ENCODE results near the gene CCDC82.

CCDC82 gene

GRCh38 chr11:96321091-96321490 is 68.6 kb downstream of the CCDC82 start:
- Histone ChIP-seq H3K9ac (ENCODE audit: insufficient read length, low read depth) (no peak overlapping the region), H3K27me3 (ENCODE audit: insufficient read depth, insufficient read length) (no peaks in the 10 kb centered on the region), H3K36me3 (ENCODE audit: insufficient read depth, insufficient read length, low read length) (peaks cover 4% of the 10 kb centered on the region), H3K9me3 (ENCODE audit: insufficient read depth, low read length) (no peaks in the 10 kb centered on the region), H3K4me1 (ENCODE audit: insufficient read depth, insufficient read length) (no peaks in the 10 kb centered on the region), H3K4me3 (ENCODE audit: insufficient read length, low read depth) (no peak overlapping the region)
- DNase-seq (ENCODE audit: low read depth, low spot score) = no peak
- TF ChIP-seq YY1 (IDR thresholded peaks at IDR 0.05; ENCODE audit: insufficient read depth, insufficient read length) (no peak), ZNF274 (IDR thresholded peaks at IDR 0.05; ENCODE audit: low read depth, low read length) (no peak), SUZ12 (IDR thresholded peaks at IDR 0.05; ENCODE audit: extremely low read depth, insufficient read depth, insufficient read length) (no peak)

DNA sequence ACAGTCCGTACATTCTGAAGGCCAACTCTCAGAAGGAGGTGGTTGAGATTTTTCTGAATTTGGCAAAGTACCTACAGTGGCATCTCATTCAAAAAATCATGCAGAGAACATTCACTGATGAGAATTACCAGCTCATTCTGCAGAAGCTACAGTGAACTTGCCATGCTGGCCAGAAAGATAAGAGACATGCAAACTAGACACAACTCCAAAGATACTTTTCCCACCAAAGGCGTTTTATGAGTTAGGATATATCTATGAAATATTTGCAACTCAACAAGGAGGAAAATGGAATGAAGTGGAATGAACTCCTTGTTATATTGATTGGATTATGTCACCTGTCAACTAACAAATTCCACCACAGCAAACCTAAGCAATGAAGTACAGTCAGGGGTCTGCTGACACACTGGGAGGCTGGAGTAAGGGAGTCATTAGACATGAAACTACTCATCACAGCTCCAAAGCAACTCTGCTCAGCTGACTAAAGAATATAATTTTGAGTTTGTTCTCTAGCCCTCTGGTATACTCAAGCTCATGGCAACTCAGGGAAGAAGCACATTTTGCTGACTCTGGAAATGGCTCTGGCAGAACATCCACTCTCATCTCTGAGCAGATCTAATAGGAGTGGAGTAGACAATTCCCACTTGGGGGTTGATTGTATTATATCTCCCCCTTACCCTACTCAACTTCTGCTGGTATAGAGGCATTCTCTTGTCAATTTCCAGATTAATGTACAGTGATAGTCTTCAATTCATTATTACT is 69.6 kb downstream of the CCDC82 start:
- Histone ChIP-seq H3K9me3 (ENCODE audit: insufficient read depth, low read length) (no peaks in the 10 kb centered on the region), H3K36me3 (ENCODE audit: insufficient read depth, insufficient read length, low read length) (peaks cover 4% of the 10 kb centered on the region), H3K27me3 (ENCODE audit: insufficient read depth, insufficient read length) (no peaks in the 10 kb centered on the region), H3K4me1 (ENCODE audit: insufficient read depth, insufficient read length) (no peaks in the 10 kb centered on the region), H3K9ac (ENCODE audit: insufficient read length, low read depth) (no peak overlapping the region), H3K4me3 (ENCODE audit: insufficient read length, low read depth) (no peak overlapping the region)
- no peak for DNase-seq (ENCODE audit: low read depth, low spot score)
- TF ChIP-seq SUZ12 (IDR thresholded peaks at IDR 0.05; ENCODE audit: extremely low read depth, insufficient read depth, insufficient read length) (no peak), YY1 (IDR thresholded peaks at IDR 0.05; ENCODE audit: insufficient read depth, insufficient read length) (no peak), ZNF274 (IDR thresholded peaks at IDR 0.05; ENCODE audit: low read depth, low read length) (no peak)

DNA sequence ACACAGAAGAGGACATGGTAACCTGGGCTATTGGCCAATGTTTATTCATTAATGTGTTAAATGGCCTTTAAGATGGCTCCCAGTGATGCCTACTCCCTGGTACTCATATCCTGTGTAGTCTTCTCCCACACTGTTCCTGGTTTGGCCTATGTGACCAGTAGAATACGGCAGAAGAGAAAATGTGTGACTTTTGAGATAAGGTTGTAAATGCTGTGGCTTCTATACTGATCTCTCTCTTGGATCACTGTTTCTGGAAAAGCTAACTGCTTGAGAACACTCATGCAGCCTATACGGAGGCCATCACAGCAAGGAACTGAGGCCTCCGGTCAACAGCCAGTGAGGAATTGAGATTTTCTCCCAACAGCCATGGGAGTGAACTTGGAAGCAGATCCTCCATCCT is 70.9 kb downstream of the CCDC82 start:
- Histone ChIP-seq H3K4me1 (ENCODE audit: insufficient read depth, insufficient read length) (no peaks in the 10 kb centered on the region), H3K9ac (ENCODE audit: insufficient read length, low read depth) (no peak overlapping the region), H3K27me3 (ENCODE audit: insufficient read depth, insufficient read length) (no peaks in the 10 kb centered on the region), H3K9me3 (ENCODE audit: insufficient read depth, low read length) (no peaks in the 10 kb centered on the region), H3K36me3 (ENCODE audit: insufficient read depth, insufficient read length, low read length) (peaks cover 4% of the 10 kb centered on the region), H3K4me3 (ENCODE audit: insufficient read length, low read depth) (no peak overlapping the region)
- TF ChIP-seq ZNF274 (IDR thresholded peaks at IDR 0.05; ENCODE audit: low read depth, low read length) (no peak), SUZ12 (IDR thresholded peaks at IDR 0.05; ENCODE audit: extremely low read depth, insufficient read depth, insufficient read length) (no peak), YY1 (IDR thresholded peaks at IDR 0.05; ENCODE audit: insufficient read depth, insufficient read length) (no peak)
- no peak for DNase-seq (ENCODE audit: low read depth, low spot score)

DNA sequence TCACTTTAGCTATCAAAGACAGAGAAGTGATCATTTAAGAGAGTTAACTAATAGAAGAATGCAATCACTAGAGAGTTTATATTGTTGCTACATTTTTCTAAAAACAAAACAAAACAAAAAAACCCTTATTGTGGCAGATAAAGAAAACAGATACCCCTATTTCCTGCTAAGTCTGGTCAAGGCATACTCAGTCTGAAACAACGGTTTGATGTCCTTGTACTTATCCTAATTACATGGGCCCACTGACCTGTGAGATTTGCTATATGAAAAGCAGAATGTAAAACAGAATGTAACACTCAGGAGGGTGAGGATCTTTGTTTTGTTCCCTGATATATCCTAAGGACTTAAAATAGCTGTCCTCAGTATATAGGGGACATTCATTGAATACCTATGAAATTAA is 71.3 kb downstream of the CCDC82 start:
- Histone ChIP-seq H3K27me3 (ENCODE audit: insufficient read depth, insufficient read length) (no peaks in the 10 kb centered on the region), H3K9ac (ENCODE audit: insufficient read length, low read depth) (no peak overlapping the region), H3K4me1 (ENCODE audit: insufficient read depth, insufficient read length) (no peaks in the 10 kb centered on the region), H3K4me3 (ENCODE audit: insufficient read length, low read depth) (no peak overlapping the region), H3K9me3 (ENCODE audit: insufficient read depth, low read length) (no peaks in the 10 kb centered on the region), H3K36me3 (ENCODE audit: insufficient read depth, insufficient read length, low read length) (no peaks in the 10 kb centered on the region)
- TF ChIP-seq SUZ12 (IDR thresholded peaks at IDR 0.05; ENCODE audit: extremely low read depth, insufficient read depth, insufficient read length) = no peak
- TF ChIP-seq YY1 (IDR thresholded peaks at IDR 0.05; ENCODE audit: insufficient read depth, insufficient read length) = no peak
- TF ChIP-seq ZNF274 (IDR thresholded peaks at IDR 0.05; ENCODE audit: low read depth, low read length) = no peak
- no peak for DNase-seq (ENCODE audit: low read depth, low spot score)

DNA sequence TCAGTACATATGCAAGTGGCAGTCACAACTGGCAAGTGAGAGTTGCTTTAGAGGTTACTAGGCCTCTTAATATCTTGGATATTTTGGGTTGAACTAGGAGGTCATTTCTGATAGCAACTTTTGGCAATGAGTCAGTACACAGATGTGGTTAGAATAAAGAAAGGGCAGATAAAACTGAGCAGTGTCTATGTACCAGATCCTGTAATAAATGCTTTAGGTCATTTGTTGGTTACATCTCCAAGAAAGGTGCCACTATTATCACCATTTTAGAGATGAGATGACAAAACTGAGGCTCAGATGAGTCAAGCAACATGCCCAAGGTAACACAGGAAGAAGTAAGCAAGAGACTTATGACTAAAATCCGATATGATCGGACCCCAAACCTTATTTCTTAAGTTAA is 71.7 kb downstream of the CCDC82 start:
- Histone ChIP-seq H3K9me3 (ENCODE audit: insufficient read depth, low read length) (no peaks in the 10 kb centered on the region), H3K36me3 (ENCODE audit: insufficient read depth, insufficient read length, low read length) (no peaks in the 10 kb centered on the region), H3K9ac (ENCODE audit: insufficient read length, low read depth) (no peak overlapping the region), H3K4me1 (ENCODE audit: insufficient read depth, insufficient read length) (no peaks in the 10 kb centered on the region), H3K4me3 (ENCODE audit: insufficient read length, low read depth) (no peak overlapping the region), H3K27me3 (ENCODE audit: insufficient read depth, insufficient read length) (no peaks in the 10 kb centered on the region)
- TF ChIP-seq YY1 (IDR thresholded peaks at IDR 0.05; ENCODE audit: insufficient read depth, insufficient read length) = no peak
- TF ChIP-seq SUZ12 (IDR thresholded peaks at IDR 0.05; ENCODE audit: extremely low read depth, insufficient read depth, insufficient read length) = no peak
- TF ChIP-seq ZNF274 (IDR thresholded peaks at IDR 0.05; ENCODE audit: low read depth, low read length) = no peak
- DNase-seq (ENCODE audit: low read depth, low spot score) = no peak

DNA sequence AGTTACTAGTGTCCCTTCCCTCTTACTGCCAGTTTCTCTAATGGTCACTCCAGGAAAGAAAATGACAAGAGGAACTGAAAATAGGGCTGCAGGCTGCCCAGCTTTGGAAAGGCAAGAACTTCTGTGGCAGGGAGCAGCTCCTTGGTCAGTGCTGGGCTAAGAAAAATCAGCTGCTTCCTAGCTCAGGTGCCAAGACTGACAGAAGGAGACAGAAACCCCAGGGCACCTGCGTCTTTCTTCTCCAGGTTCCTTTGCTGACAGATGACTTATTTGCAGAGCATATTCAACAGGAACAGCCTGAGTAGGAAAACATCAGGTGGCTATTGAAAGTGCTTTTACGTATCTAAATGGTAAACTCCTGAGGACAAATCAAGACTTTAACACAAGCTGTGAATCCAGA is 72.1 kb downstream of the CCDC82 start:
- DNase-seq (ENCODE audit: low read depth, low spot score) = no peak
- Histone ChIP-seq H3K9ac (ENCODE audit: insufficient read length, low read depth) (no peak overlapping the region), H3K9me3 (ENCODE audit: insufficient read depth, low read length) (no peaks in the 10 kb centered on the region), H3K4me1 (ENCODE audit: insufficient read depth, insufficient read length) (no peaks in the 10 kb centered on the region), H3K36me3 (ENCODE audit: insufficient read depth, insufficient read length, low read length) (no peaks in the 10 kb centered on the region), H3K4me3 (ENCODE audit: insufficient read length, low read depth) (no peak overlapping the region), H3K27me3 (ENCODE audit: insufficient read depth, insufficient read length) (no peaks in the 10 kb centered on the region)
- TF ChIP-seq YY1 (IDR thresholded peaks at IDR 0.05; ENCODE audit: insufficient read depth, insufficient read length) = no peak
- TF ChIP-seq SUZ12 (IDR thresholded peaks at IDR 0.05; ENCODE audit: extremely low read depth, insufficient read depth, insufficient read length) = no peak
- TF ChIP-seq ZNF274 (IDR thresholded peaks at IDR 0.05; ENCODE audit: low read depth, low read length) = no peak

- Histone ChIP-seq H3K4me1 (ENCODE audit: insufficient read depth, insufficient read length) (no peaks in the 10 kb centered on the region), H3K36me3 (ENCODE audit: insufficient read depth, insufficient read length, low read length) (no peaks in the 10 kb centered on the region), H3K9me3 (ENCODE audit: insufficient read depth, low read length) (no peaks in the 10 kb centered on the region), H3K4me3 (ENCODE audit: insufficient read length, low read depth) (no peak overlapping the region), H3K27me3 (ENCODE audit: insufficient read depth, insufficient read length) (no peaks in the 10 kb centered on the region), H3K9ac (ENCODE audit: insufficient read length, low read depth) (no peak overlapping the region)
- TF ChIP-seq ZNF274 (IDR thresholded peaks at IDR 0.05; ENCODE audit: low read depth, low read length) = no peak
- no peak for TF ChIP-seq YY1 (IDR thresholded peaks at IDR 0.05; ENCODE audit: insufficient read depth, insufficient read length)
- no peak for TF ChIP-seq SUZ12 (IDR thresholded peaks at IDR 0.05; ENCODE audit: extremely low read depth, insufficient read depth, insufficient read length)
- DNase-seq (ENCODE audit: low read depth, low spot score) = no peak
Observed at GRCh38 chr11:96316869-96317268, 72.8 kb downstream of the CCDC82 start.

All from NT2/D1 (cell line).